ENCODE measurements around the gene SLC25A23. TPM values are rescaled to one million over a fixed set of nuclear protein-coding genes. Genes with fewer than 3 reads are reported as not detected.

Gene SLC25A23
- total RNA-seq, 1 experiment from 2014 or later: 67.6 TPM

DNA sequence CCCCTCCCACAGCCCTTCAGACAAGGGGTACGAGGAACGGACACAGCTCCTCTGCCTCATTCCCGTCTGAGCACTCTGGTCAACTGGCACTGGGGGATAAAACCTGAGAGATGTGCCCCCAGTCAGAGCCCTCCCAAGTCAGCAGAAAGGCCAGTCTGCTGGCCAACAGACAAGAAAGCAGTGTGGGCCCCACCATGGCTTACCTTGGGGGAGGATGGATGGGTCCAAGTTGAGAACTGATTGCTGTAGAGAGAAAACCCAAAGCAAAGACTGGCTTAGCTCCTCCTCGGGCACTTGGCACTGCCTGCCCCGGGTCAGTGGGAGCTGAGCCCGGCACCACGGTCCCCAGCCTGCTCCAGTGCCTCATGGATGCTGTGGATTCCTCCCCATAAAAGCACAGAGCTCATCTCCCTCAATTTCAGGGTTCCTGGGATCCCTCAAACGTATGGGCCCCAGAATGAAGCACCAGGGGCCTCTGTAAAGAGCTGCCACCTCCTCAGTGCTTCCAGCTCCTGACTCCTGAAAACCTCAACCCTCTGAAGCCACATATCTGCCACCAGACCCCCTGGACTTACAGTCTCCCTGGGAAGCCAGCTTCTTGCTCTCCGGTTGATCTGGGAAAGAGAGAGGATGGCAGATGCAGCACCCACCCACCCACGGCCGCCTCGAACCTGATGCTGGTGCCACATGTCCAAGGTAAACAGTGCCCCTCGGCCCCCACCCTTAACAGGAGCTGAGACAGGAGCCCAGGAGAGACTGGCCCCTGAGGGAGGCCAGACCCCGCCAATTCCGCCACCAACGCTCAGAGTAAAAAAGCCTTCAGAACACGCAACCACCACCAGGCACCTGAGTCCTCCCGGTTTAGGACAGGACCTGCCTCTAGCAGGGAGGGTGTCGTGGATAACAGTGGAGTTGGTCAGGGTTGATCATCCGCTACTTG, 38.2 kb downstream of the SLC25A23 start:
- Mint-ChIP-seq H3K27ac (ENCODE audit: unreplicated experiment) (no peak overlapping the region), H3K27me3 (ENCODE audit: unreplicated experiment) (no peaks in the 10 kb centered on the region), H3K4me1 (ENCODE audit: low read depth, unreplicated experiment) (no peaks in the 10 kb centered on the region), H3K36me3 (ENCODE audit: insufficient read depth, unreplicated experiment) (peaks cover 46% of the 10 kb centered on the region), H3K9me3 (ENCODE audit: low read depth, unreplicated experiment) (no peaks in the 10 kb centered on the region), H3K4me3 (ENCODE audit: low read depth, unreplicated experiment) (no peak overlapping the region)
- no TSS peak for BruUV-seq (replicated peaks)
- TF ChIP-seq, protein P1, sequence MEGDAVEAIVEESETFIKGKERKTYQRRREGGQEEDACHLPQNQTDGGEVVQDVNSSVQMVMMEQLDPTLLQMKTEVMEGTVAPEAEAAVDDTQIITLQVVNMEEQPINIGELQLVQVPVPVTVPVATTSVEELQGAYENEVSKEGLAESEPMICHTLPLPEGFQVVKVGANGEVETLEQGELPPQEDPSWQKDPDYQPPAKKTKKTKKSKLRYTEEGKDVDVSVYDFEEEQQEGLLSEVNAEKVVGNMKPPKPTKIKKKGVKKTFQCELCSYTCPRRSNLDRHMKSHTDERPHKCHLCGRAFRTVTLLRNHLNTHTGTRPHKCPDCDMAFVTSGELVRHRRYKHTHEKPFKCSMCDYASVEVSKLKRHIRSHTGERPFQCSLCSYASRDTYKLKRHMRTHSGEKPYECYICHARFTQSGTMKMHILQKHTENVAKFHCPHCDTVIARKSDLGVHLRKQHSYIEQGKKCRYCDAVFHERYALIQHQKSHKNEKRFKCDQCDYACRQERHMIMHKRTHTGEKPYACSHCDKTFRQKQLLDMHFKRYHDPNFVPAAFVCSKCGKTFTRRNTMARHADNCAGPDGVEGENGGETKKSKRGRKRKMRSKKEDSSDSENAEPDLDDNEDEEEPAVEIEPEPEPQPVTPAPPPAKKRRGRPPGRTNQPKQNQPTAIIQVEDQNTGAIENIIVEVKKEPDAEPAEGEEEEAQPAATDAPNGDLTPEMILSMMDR (IDR thresholded peaks at IDR 0.05; ENCODE audit: unreplicated experiment): no peak
- CTCF ChIA-PET: interaction anchor here (0.6 kb wide), 1 partner anchor 713 kb away, joined by 4 read pairs; no protein-coding TSS in a partner anchor
- intact Hi-C loops (cut with micrococcal nuclease; ENCODE audit: unreplicated experiment): no loop called here
- DNase-seq: no peak

GRCh38 chr19:6418562-6418932, 41.0 kb downstream of the SLC25A23 start:
- no TSS peak for BruUV-seq (replicated peaks)
- no peak for DNase-seq
- intact Hi-C loops (cut with micrococcal nuclease; ENCODE audit: unreplicated experiment): no loop called here
- Mint-ChIP-seq H3K27me3 (ENCODE audit: unreplicated experiment) (no peaks in the 10 kb centered on the region), H3K27ac (ENCODE audit: unreplicated experiment) (no peak overlapping the region), H3K4me1 (ENCODE audit: low read depth, unreplicated experiment) (no peaks in the 10 kb centered on the region), H3K36me3 (ENCODE audit: insufficient read depth, unreplicated experiment) (peaks cover 50% of the 10 kb centered on the region), H3K4me3 (ENCODE audit: low read depth, unreplicated experiment) (no peak overlapping the region), H3K9me3 (ENCODE audit: low read depth, unreplicated experiment) (no peaks in the 10 kb centered on the region)
- TF ChIP-seq, protein P1 (IDR thresholded peaks at IDR 0.05; ENCODE audit: unreplicated experiment): no peak
- CTCF ChIA-PET: no interaction called here

- intact Hi-C loops (cut with micrococcal nuclease; ENCODE audit: unreplicated experiment): no loop called here
- Mint-ChIP-seq H3K36me3 (ENCODE audit: insufficient read depth, unreplicated experiment) (peaks cover 48% of the 10 kb centered on the region), H3K27ac (ENCODE audit: unreplicated experiment) (no peak overlapping the region), H3K4me1 (ENCODE audit: low read depth, unreplicated experiment) (no peaks in the 10 kb centered on the region), H3K27me3 (ENCODE audit: unreplicated experiment) (no peaks in the 10 kb centered on the region), H3K9me3 (ENCODE audit: low read depth, unreplicated experiment) (no peaks in the 10 kb centered on the region), H3K4me3 (ENCODE audit: low read depth, unreplicated experiment) (no peak overlapping the region)
- TF ChIP-seq, protein P1 (IDR thresholded peaks at IDR 0.05; ENCODE audit: unreplicated experiment): no peak
- no TSS peak for BruUV-seq (replicated peaks)
- CTCF ChIA-PET: interaction anchor here (0.6 kb wide), 2 partner anchors 13 to 31 kb away, joined by 3 to 5 read pairs; no protein-coding TSS in a partner anchor
- peak; percentile 14 for DNase-seq
Measured at GRCh38 chr19:6417713-6418561, 41.7 kb downstream of the SLC25A23 start.

- intact Hi-C loops (cut with micrococcal nuclease; ENCODE audit: unreplicated experiment): no loop called here
- Mint-ChIP-seq H3K9me3 (ENCODE audit: low read depth, unreplicated experiment) (no peaks in the 10 kb centered on the region), H3K36me3 (ENCODE audit: insufficient read depth, unreplicated experiment) (peaks cover 44% of the 10 kb centered on the region), H3K4me1 (ENCODE audit: low read depth, unreplicated experiment) (no peaks in the 10 kb centered on the region), H3K27ac (ENCODE audit: unreplicated experiment) (no peak overlapping the region), H3K4me3 (ENCODE audit: low read depth, unreplicated experiment) (no peak overlapping the region), H3K27me3 (ENCODE audit: unreplicated experiment) (no peaks in the 10 kb centered on the region)
- CTCF ChIA-PET: interaction anchor here (0.6 kb wide), 2 partner anchors 14 to 32 kb away, joined by 3 to 5 read pairs; no protein-coding TSS in a partner anchor
- TF ChIP-seq, protein P1 (IDR thresholded peaks at IDR 0.05; ENCODE audit: unreplicated experiment): no peak
- BruUV-seq (replicated peaks): no TSS peak
- DNase-seq: no peak
Measured at GRCh38 chr19:6416658-6417405, 42.8 kb downstream of the SLC25A23 start.

Data from Calu3 (cell line).